Measurements from ENCODE around the gene FOXRED2.
"Not testable (repeated sequence)": the region's sequence is repeated elsewhere in the genome, so short reads cannot be mapped to it uniquely, and the experiment has no call there.

The FOXRED2 gene

DNA sequence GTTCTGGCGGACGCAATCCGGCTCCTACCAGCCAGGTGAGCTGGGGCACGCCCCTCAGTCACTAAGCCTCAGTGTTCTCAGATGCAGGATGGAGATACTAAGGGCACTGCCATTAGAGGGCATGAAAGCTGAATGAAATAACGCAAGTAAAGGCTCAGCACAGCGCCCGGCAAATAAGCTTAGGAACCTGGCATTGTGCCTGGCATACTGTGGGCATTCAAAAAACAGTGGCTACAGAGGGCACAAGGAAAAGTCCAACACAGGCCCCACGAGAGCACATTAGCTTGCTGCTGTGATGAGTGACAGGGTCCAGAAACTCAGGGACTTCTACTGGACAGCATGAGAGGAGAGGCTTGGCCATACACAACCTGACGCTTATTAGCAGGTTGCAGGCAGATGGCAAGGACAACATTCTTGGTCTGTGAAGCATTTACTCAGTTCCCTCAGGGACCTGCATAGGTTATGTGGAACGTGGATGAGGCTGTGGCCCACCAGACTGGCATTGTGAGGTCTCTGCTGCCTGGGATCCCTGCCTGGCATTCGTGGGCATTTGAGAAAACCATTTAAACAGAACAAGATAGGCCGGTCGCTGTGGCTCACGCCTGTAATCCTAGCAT lies 37.6 kb downstream of the FOXRED2 start:
- DNase-seq (ENCODE audit: low spot score) = no peak

DNA sequence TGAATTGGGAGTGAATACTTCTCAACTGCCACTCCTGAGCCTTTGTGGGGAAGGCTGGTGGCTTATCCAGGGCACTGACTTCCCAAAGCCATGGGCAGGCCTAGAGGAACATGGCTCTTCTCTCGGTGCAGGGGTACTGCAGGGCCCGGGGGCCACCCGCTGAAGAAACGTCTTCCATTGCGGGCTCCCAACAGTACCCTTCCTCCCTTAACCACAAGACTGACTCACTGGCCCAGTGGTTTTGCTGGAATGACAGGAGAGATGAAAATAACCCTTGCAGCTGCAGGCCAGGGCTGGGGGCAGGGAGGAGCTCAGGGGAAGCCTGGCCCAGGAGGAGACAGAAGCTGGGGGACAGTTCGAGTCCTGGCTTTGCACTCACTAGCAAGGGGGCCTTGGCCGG lies 38.9 kb downstream of the FOXRED2 start:
- DNase-seq (ENCODE audit: low spot score) = peak; percentile 68

DNA sequence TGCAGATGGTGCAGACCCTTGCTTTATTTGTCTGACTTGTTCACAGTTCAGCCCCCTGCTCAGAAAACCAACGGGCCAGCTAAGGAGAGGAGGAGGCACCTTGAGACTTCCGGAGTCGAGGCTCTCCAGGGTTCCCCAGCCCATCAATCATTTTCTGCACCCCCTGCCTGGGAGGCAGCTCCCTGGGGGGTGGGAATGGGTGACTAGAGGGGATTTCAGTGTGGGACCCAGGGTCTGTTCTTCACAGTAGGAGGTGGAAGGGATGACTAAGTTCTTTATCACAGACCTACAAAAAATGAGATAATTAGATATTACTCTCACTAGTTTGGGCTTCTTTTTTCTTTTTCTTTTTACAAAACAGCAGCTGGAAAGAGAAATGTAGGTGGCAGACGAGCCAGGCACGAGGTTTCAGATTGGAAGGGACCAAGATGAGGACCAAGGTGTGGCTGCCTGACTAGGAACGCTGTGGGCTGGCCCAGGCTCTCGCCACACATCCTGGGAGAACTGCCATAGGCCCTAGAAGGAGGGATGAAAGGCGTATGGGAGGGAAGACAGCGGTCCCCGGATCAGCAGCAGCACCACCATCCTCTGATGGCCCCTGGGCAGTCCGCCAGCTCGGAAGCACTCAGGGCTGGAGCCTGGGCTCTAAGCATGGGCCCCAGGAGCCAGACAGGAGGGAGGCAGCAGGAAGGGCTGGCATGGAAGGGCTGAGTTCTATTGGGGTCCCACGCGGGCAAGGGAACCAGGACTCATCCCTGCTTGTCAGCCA lies 39.6 kb downstream of the FOXRED2 start:
- no peak for DNase-seq (ENCODE audit: low spot score)

DNA sequence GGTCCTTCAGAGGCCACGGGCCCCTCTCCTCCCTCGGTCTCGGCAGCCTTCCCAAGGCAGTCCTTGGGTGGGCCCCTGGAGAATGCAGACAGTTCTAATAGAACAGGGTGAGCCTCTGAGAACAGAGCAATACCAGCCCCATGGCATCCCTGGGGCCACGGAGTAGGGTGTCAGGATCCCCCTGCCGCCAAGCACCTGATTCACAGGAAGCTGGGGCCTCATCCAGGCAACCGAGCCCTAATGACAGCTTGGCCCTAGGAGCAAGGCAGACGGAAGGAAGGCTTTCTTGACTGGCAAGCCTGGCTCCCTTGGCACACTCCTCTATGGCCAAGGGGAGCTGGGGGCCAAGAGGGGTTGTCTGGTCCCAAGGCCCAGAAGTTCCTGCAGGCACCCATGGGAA lies 40.6 kb downstream of the FOXRED2 start:
- no peak for DNase-seq (ENCODE audit: low spot score)

DNA sequence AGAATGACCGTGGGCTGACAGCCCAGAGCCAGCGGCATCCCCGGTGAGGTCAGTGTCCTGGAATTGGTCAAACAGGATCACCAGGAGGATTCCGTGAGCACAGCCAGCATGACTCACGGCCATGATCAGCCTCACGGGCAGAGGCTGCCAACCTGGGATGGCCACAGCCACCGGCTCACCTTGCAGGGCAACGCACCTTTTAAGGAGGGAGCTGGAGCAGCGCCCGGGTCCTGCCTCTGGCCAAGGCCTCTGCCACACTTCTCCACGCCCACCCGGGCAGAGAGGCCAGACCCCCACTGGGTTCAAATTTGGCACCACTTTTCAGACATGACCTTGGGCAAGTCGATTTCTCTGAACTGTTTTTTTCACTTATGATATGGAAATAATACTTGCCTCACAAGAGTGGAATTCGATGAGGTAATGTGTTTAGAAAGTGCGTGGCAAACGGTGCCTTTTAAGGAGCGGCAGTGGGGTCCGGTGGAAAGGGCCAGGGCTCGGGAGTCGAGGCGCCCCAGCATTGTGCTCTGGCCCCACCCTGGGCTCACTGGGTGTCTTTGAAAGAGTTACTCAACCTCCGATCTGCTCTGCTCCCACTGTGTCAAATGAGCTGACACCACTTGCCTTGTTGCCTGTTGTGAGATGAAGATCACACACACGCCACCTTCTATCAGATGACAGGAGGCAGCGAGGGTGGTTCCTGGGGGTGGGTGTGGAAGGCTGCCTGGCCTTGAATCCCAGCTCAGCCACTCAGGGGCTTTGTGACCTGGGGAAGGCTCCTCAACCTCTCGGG lies 41.4 kb downstream of the FOXRED2 start:
- DNase-seq (ENCODE audit: low spot score) = no peak

DNA sequence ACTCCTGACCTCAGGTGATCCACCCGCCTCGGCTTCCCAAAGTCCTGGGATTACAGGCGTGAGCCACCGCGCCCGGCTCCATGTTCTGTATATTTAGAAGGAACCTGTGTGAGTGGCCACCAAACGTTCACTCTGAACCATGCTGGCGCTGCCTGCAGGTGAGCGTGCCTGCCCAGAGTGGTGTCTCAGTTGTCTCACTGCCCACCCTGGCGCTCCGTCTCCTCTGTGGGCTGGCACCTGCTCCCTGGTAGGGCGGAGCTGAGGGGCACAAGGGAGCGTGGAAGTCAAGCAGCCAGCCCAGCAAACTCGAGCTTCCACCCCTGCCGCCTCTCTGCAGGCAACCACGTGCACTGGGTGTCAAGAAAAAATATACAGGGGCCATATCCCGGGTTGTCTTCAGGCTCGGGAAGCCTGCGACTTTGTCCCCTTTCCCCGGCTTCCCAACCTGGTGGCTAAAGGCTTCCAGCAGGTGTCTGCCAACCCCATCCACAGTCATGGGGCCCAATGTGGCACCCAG lies 42.1 kb downstream of the FOXRED2 start:
- no peak for DNase-seq (ENCODE audit: low spot score)

DNA sequence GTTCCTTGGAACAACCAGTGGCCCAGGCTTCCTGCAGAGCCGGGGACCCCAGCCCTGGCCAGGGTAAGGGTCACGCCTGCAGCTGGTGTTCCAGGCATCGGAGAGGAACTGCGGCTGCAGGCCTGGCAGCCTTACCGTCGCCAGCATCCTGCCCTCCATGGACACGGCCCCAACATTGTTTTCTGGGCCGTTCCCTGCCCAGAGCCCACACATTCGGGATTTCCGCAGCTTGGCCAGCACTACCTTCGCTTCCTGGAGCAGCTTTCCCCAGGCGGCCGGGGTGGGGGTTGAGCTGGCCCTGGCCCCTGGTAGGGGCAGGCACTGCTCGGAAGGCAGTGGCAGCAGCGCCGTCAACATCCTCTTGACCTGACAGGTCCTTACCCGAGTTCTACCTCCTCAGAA lies 43.1 kb downstream of the FOXRED2 start:
- no peak for DNase-seq (ENCODE audit: low spot score)

DNA sequence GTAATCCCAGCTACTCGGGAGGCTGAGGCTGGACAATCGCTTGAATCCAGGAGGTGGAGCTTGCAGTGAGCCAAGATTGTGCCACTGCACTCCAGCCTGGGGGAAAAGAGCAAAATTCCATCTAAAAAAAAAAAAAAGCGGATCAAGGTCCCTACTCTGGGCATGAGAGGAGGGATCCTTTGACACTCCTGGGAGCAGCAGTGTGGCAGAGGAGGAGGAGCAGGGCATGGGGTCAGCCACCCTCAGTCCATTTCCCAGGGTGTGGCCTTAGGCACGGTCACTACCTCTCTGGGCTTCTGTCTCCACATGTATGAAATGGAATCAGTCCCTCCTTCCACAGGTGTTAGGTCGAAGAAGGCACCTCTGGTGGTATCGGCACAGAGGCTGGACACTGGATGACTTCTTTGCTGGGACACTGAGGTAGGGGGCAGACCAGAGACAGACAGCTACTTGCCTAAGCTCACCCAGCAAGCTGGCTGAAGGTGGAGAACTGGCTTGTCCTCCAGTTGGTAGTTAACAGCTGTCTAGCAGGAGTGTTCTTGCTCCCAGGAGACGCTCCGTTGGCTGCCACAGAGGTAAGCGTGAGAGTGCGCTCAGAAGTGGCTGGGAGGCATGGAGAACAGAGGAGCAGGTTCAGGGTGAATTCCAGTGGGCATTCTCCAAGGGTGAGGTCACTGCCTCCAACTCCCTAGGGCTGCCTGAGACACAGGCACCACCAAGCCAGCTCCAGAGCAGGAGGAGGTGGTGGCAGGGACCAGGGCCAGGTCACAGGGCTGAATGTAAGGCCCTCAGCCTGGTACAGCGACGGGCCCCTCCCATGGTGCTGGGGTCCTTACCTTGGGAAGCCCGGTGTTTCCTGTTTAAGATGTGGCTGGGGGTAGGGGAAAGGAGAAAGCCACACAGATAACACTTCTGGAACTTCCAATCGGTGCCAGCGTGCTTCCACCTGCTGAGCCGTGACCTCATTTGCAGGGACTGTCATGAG lies 44.9 kb downstream of the FOXRED2 start:
- no peak for DNase-seq (ENCODE audit: low spot score)

DNA sequence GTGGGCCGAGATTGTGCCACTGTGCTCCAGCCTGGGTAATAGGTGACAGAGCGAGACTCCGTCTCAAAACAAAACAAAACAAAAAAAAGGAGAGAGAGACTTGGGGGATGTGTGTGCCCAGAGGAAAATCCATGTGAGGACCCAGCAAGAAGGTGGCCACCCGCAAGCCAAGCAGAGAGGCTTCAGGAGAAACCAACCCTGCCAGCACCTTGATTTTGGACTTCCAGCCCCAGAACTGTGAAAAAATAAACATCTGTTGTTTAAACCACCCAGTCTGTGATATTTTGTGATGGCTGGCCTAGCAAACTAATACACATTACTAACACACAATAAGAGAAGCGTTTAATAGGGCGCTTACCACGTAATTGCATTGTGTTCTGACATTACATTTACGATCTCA lies 46.6 kb downstream of the FOXRED2 start:
- DNase-seq (ENCODE audit: low spot score) = no peak

DNA sequence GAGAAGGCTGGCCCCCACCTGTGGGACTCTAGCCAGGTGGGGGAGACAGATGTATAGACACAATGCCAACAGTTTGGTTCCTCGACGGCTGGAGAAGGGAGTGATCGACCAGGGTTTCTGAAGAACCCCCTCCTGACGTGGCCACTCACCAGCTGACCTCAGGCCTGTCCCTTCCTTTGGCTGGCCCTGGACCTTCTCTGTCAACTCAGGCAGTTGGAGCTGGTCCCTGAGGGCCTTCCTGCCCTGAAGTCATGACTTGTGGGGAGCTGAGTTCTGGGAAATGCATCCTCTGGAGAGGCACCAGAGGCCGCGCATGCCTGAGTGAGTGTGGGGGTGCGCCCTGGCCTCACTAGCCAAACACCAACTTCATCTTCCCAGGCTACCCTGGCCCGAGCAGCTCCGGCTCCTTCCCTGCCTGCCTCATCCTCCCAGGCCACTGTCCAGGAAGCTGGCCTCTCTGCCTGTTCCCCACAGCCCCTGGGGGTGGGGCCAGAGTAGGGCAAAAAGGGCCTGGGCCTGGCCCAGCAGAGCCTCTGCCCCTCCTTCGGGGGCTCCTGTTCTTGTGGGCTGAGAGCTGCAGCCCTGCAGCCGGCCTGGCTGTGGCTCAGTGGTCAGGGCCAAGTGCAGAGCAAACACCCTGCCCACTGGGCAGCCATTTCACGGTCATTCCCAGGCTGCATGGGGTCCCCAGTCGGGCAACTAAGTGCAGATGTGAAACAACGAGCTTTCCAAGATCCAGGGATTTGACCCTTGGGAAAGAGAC lies 49.0 kb downstream of the FOXRED2 start:
- DNase-seq (ENCODE audit: low spot score) = no peak

DNA sequence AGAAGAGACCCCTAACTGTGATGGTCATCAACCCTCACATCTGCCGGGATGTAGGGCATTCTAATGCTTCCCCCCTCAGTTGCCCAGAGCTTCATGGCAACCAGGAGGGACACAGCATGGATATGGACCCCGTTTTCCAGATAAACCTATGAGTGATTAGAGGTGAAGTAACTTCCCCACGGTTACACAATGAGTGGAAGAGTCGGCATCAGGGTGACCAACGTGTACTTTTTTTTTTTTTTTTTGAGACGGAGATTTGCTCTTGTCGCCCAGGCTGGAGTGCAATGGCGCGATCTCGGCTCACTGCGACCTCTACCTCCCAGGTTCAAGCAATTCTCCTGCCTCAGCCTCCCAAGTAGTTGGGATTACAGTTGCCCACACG lies 50.4 kb downstream of the FOXRED2 start:
- no peak for DNase-seq (ENCODE audit: low spot score)

DNA sequence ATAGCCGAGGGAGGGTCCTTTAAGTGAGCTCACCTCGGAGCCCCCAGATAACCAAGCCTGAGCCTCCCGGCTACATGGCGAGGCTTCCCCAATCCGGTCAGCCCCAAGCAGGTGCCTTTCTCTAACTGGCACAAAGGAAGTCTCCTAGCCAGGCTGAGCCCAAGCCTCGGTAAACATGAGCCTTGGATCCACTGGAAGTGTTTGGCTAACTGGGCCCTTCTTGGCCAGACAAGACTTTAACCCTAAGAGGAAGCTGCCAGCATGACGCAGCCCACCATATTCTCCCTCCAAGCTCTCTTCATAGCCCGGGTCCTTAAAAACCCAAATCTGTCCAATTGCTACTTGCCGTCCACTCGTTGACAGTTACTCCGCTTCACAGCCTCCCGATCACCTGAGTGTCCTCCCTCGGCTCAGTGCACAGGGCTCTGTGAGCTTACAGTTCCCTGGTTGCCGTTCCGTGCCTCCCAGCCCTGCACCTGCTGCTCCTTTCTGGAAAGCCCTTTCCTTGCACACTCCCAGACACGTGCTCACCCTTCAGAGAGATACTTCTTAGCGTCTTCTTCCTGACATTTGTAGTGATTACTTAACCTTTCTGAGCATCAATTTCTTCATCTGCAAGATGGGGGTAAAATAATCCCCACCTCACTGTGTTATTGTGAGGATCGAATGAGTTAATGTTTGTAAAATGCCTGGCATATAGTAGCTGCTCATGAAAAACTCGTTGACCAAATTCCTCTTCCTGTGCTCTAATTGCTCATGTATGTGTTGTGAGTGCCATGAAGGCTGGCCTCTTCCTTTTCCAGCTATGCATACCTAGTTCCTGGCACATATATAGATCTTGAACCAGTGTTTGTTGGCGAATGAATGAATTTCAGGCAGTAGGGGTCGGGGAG lies 51.0 kb downstream of the FOXRED2 start:
- DNase-seq (ENCODE audit: low spot score) = no peak

DNA sequence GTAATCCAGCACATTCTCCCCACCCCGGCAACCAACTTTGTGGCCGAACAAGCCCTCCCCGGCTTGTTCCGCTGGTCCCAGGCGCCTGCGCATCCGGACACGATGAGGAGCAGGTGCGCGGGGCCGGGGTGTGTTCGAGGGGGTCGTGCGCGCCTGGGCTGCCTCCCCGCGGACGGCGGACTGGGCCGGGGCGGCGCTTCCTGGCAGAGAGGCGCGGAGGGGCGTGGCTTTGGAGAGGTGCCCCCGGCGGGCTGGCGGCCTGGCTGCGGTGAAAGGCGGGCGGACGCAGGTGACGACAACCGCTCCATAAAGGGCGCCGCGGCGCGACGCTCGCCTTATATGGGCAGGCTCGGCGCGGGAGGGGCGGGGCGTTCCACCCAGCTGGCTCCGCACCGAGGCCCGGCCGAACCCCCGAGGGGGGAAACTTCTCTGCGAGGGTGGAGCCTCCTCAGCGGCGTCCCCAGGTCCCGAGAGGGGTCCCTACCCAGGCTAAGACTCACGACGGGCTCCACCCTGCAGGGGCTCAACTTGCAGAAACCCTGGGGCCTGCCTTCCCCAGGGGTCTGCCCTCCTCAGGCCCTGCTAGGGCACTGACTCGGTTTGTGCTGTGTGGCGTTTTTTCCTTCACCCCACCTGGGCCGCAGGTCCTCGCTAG lies 51.8 kb downstream of the FOXRED2 start:
- DNase-seq (ENCODE audit: low spot score) = peak; percentile 74

DNA sequence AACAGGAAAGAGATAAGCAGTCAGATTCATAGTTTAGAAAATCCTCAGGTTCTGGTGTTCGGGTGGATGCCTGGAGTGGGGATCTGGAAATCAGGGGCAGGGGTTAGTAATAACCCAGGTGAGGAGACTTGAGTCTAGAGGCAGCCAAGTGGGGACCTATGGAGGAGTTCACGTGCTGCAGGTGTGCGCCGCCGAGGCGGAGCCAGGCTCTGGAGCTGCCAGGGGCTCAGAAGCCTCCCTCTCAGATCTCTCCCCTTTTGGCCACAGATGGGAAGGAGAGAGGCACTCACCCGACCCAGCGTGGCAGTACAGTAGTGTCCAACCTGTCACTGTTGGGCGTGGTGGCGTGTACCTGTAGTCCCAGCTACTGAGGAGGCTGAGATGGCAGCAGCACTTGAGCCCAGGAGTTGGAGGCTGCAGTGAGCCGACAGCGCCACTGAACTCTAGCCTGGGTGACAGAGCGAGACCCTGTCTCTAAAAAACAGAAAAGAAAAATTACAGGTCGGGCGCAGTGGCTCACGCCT lies 52.9 kb downstream of the FOXRED2 start:
- DNase-seq (ENCODE audit: low spot score) = no peak

DNA sequence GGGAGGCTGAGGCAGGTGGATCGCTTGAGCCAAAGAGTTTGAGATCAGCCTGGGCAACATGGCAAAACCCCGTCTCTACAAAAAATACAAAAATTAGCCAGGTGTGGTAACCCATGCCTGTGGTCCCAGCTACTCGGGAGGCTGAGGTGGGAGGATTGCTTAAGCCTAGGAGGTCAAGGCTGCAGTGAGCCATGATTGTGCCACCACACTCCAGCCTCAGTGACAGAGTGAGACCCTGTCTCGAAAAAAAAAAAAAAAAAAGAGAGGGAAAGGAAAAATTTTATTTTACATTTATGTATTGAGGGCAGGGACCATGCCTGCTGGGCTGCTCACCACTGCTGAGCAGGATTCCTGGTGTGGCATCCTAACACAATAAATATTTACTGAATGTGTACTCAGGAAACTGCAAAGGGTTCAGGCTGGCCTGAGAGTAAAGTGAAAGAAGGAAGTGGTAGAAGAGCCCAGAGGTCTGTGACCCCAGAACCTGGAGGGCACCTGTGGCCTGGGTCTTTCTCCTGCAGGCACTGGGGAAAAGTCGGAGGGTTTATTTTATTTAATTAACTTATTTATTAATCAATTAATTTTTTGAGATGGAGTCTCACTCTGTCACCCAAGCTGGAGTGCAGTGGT lies 53.7 kb downstream of the FOXRED2 start:
- DNase-seq (ENCODE audit: low spot score) = not testable (repeated sequence)

DNA sequence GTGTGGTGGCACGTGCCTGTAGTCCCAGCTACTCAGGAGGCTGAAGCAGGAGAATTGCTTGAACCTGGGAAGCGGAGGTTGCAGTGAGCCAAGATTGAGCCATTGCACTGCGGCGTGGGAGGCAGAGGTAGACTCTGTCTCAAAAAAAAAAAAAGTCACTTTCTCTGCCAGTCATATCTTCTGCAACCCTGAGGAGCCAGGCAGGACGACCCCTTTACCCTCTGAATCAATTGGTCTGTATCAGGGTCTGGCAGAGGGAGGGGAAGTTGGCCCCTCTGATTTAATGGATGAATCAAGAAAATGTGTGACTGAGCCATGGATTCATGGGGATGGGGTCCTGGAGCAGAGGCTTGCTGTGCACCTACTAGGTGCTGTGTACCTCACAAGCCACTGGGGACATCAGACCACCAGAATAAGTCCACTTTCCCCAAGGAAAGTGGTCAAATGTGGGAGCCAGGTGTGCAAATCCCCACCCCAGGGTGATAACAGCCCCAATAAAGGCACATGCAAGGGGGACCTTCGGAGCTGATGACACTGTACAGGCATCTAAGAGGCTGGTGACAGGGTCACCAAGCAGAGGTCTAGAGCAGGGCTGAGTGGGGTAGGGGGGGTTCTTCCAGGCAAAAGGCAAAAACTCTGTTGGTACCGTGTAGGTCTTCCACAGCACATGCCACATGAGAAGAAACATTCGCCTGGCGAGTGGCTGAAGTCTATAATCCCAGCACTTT lies 54.4 kb downstream of the FOXRED2 start:
- DNase-seq (ENCODE audit: low spot score) = no peak

DNA sequence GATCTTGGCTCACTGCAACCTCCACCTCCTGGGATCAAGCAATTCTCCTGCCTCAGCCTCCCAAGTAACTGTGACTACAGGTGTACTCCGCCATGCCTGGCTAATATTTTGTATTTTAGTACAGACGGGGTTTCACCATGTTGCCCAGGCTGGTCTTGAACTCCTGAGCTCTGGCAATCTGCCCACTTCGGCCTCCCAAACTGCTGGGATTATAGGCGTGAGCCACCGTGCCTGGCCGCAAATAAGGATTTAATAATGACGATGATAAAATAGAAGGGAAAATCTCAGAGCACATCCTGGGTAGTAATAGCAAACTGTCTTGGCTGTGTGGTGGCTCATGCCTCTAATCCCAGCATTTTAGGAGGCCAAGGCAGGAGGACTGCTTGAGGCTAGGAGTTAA lies 55.9 kb downstream of the FOXRED2 start:
- not testable (repeated sequence) for DNase-seq (ENCODE audit: low spot score)

DNA sequence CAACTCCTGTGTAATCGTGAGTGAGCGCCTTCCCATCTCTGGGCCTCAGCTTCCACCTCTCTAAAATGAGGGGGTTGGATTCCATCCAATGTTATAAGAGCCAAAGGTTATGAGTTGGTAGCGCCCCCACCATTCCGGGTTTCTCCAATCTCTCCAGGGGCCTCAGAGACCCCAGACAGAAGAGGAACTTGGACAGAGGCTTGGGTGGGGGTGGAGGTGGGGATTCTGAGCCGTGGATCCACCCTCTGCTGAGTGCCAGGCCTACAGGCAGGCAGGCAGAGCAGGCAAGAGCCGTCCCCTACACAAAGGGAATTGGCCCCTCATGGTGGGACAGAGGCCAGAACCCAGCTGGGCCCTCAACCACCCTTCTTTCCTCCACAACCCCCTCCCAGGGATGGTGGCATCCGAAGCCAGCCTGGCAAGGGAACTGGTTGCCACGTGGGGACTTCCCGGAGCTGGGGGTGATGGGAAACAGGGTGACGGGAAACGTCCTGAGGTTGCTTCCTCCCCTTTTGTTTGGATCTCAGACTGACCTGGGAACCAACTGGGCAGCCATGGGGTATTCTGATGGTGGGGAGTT lies 57.2 kb downstream of the FOXRED2 start:
- no peak for DNase-seq (ENCODE audit: low spot score)

Measured in COLO829 (cell line).